HPDE6-E6E7 (cell line): ENCODE results near the gene CTNNBL1.
A peak's percentile ranks its signal among the peaks of the same experiment; 100 is the strongest.
"Not testable (repeated sequence)": the region's sequence is repeated elsewhere in the genome, so short reads cannot be mapped to it uniquely, and the experiment has no call there.

Experiments used
- DNase-seq: peaks from one replicate; pipeline ENCODE4 v3.0.0; 2011; ENCODE audit warnings: missing footprints; ENCODE audit errors: extremely low spot score

The CTNNBL1 gene

DNA sequence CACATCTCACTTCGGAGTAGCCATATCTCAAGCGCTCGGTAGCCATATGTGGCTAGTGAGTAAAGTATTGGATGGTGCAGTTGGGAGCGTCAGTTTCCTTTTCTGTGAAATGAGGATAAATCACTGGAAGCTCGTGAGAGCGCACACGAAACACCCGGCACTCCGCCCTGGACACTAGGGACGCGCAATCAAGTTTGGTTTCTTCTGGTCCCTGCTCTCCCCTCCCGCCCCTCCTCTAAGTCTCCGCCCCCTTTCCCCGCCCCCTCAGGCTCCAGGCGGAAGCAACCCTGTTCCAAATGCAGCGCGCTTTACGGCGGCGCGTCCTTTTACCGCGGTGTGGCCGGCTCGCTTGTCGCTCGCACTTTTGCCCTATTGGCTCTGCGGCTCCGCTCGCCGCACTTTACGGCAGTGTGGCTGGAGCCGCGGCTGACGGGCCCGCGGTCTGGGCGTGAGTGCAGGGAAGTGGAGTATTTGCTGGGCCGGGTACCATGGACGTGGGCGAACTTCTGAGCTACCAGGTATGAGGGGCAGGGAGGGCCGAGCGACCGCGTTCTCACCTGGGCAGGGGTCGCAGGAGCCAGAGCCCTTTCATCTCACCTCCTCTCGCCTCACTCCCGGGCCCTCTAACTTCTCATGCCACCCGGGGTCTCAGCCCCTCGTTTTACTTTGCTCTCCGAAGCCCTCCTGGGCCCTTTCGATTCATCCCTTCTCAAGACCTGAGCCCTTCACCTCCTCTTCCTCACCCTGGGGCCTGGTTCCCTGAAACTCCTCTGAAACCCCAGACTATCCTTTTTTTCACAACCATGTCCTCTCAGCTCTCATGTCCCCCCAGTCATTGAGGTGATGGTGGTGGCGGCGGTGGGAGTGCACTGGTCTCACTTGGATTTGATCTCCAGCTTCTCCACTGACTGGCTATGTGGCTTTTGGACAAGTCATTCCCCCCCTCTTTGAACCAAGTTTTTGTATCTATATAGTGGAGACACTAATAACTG lies at the start of gene CTNNBL1:
TSS of gene CTNNBL1 (plus strand) at position 396 of the 992 bp plus-strand sequence. CDS start at position 489, 93 bp downstream.
- DNase-seq, result peak; percentile 99

GRCh38 chr20:37644605-37645004 lies 49.2 kb upstream of the CTNNBL1 start:
- DNase-seq, result no peak

DNA sequence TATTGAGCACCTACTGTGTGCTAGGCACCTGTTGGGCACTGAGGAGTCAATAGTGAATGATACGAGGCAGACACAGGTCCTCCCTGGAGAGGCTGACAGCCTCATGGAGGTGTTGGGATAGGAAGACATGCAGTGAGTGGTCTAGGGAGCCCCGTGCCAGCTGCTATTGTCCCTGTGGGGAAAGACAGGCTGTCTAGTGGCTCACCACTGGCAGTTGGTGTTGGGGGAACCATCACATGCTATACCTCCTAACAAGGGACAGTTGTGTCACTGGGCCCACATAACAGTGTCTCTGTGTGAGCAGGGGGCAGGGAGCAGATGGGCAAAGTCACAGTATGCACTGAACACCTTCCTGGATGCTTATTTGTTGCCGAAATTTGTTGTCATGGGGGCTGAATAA lies 45.9 kb upstream of the CTNNBL1 start:
- DNase-seq, result no peak

DNA sequence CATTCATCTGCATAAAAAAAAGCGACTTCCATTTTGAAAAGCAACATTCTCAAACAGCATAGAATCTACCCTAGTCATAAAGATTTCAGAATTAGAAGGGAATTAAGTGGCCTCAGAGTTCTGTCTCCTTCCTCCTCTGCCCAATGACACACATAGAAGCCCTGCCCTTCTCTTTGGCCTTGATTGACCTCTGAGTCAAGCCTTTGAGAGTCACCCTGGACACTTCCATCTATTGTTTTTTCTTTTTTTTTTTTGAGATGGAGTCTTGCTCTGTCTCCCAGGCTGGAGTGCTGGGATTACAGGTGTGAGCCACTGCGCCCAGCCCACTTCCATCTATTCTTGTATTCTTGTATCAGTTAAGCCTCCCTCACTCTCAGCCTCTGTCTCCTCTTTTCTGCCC lies 44.8 kb upstream of the CTNNBL1 start:
- no peak for DNase-seq

DNA sequence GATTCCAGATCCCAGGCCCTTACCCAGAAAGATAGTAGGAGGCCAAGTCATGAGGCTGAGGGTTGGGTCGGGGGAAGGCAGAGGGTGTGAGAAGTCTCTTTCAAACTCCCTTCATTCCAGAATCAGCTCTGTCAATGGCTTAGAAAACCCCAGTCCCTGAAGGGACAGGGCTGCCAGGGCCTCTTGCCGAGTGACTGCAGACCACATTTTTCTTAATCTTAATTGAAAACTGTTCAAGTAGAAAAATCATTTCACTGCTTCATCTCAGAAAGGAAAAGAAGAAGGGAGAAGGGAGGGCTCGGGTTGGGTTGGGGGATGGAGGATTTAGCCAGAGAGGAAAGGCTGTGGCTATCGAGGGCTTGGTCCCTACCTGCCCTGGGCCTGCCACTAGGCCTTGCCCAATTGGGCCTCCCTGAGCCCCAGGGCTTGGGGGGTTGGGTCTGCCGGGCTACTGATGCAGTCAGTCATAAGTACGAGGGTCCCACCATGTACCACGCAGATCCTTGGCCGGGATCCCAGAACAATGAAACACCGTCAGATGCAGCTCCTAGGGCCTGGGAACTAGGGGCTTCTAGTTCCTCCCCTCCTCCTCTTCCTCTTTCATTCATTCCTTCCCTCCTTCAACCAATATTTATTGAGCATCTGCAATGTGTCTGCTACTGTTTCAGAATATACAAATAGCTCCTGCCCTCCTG lies 44.0 kb upstream of the CTNNBL1 start:
- no peak for DNase-seq

DNA sequence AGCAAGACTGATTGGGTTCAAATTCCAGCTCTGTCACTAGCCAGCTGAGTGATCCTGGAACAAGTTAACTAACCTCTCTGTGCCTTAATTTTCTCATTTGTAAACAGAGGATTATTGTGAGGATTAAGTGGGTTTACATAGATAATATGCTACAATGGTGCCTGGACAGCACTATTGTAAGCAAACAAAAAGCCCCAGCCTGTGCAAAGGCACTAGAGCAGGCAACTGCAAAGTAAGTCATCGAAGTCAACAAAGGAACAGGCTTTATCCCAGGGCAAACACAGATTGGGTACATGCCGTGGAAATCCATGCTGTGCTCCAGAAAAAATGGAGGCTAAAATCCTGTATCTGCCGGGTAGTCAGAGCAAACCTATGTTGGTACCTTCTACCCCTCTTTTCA lies 43.2 kb upstream of the CTNNBL1 start:
- DNase-seq, result no peak

DNA sequence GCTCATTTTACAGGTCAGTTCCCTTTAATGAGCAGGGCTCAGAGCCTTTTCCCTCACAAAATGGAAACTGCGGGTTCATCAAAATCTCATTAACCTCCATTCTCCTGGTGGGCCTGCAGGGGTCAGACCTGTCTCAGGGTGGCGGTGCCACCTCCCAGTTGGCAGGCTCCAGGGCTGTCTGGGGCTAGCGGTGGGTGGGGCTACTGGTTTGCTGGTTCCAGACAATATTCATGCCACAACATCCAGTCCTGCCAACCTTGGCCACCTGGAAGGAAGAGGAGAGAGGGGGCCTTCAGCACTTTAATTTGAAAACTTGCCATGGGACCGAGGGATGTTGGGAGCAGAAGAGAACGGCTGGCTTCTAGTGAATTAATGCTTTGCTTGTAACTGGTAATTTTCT lies 41.9 kb upstream of the CTNNBL1 start:
- DNase-seq, result peak; percentile 75

GRCh38 chr20:37656945-37657344 lies 36.9 kb upstream of the CTNNBL1 start:
- no peak for DNase-seq

- DNase-seq, result no peak
Observed at GRCh38 chr20:37657924-37658804, 35.7 kb upstream of the CTNNBL1 start.

GRCh38 chr20:37661519-37661918 lies 32.3 kb upstream of the CTNNBL1 start:
- DNase-seq, result no peak

GRCh38 chr20:37662308-37662707 lies 31.5 kb upstream of the CTNNBL1 start:
- DNase-seq, result no peak

- not testable (repeated sequence) for DNase-seq
Observed at GRCh38 chr20:37664595-37664994, 29.2 kb upstream of the CTNNBL1 start.

DNA sequence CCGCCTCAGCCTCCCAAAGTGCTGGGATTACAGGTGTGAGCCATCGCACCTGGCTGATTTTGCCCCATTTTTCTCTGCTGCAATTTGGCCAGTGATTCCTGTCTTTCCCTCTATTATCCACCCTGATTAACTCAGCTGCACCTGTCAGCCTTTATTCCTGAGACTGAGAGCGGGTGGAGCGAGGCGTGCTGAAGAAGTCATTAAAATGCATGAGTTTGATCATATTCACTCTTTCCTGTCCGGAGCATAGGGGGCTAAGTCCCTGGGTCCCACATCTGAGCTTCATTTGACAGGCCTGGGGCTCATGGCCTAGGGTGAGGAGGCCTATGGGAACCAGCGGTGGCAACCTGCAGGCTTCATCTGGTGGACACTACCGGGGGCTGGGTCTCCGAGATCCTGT lies 25.7 kb upstream of the CTNNBL1 start:
- DNase-seq, result no peak

GRCh38 chr20:37669062-37669772 lies 24.6 kb upstream of the CTNNBL1 start:
- no peak for DNase-seq

DNA sequence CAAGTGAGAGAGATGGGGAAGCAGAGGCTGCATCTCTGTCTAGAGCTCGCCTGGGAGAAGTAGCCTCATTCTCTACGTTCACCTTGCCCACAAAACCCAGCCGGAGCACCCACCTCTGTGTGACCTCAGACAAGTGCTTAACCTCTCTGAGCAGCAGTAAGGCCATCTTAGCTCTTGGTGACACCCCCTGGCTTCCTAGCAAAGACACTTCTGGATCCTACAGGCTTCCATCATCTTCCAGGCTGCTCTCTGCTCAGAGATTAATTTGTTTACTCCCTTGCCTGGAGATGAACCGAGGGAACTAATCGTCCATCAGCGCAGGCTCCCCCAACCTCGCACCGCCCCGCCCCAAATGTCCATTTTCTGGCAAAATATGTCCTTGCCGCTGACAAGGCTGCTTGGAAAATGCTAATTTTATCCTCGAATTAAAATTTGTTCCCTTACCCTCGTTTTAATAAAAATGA lies 24.0 kb upstream of the CTNNBL1 start:
- no peak for DNase-seq

- no peak for DNase-seq
Observed at GRCh38 chr20:37670351-37670791, 23.5 kb upstream of the CTNNBL1 start.

DNA sequence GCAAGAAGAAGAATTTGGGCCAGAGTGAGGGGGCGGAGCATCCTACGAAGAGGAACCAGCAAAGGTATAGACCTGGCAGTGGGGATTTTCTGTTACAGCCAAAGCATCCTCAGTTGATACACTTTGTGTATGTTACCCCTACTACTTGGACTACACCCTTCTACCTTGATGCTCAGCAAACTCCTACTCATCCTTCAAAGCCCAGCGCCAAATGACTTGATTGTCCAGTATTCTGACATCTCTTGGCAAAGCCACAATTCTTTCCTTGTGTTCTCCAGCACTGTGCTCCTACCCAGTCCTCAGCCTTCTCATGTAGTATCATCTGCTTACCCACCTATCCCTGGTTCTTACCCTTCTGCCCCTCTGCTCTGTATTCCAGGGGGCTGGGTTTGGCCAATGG lies 21.7 kb upstream of the CTNNBL1 start:
- no peak for DNase-seq

DNA sequence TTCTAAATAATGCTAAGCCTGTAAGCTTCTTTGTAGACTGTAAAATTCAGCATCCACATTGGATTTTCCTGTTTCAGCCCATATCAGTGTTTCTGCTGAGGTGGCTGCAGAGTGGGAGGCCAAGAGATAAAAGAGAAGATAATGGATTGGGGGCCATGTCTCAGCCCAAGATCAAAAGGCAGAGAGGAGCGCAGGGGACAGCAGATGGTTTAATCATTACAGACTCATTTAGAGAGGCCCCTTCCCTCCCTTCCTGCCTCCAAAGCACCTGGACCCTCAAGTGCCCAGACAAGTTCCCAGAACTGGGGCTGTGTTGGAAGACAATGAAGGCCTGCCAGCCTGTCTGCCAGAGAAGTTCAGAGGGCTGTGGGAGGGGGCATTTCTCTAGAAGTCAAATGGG lies 20.4 kb upstream of the CTNNBL1 start:
- DNase-seq, result no peak

DNA sequence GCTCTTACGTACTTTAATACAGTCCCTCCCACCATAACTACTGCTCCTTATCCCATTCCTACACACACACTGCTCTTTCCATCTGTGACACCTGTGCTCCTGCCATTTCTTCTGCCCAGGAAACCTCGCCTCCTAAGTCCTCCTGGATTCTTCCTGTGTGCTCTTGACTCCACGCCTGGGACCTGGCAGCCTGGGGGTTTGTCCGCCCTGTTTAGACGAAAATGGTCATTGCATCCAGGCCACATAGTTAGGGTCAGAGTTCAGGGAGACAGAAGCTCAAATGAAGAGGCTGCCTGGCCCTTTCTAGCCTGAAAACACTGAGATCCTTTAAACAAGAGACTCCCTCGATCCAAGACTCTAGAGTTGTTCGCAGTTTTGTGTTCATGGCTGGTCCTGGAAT lies 17.4 kb upstream of the CTNNBL1 start:
- no peak for DNase-seq

DNA sequence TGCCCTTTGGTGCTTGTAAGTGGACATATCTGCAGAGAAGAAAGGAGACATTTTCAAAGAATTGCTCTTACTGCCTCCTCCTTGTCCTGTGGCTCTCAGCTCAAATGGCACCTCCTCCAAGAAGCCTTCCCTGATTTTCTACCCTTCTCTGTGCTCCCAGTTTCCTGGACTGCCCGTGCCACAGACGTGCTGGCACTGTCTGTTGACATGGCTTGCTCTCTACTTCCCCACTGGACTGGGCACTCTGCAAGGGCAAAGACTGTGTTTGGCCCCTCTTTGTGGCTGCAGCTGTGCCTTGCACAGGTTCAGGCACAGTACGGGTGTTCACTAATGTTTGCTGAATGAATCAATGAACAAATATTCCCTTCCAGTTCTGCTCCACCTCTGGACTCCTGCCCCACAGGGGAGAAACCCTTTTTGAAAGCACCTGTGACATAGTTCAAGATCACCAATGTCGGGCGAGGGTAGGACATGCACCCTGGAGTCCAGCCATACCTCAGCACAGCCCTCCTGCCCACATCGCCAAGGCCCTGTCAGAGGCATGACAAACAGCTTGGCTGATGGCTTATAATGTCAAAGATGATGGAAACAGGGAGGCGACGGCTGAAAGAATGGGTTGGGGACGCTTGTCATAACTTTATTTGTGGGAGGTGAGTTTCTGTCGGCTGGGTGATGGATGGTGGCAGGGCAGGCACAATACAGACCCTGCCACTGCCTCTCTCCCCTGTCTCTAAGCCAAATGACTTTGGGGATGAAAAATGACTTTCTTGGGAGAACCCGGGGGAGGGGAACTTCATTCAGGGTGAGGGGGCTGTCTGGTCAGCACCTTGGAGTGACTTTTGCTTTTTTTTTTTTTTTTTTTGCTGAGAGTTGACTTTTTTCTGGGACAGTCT lies 15.6 kb upstream of the CTNNBL1 start:
- no peak for DNase-seq
